Measurements from ENCODE around the gene PPP2R2C. TPM values are rescaled to one million over a fixed set of nuclear protein-coding genes. Genes with fewer than 3 reads are reported as not detected.

PPP2R2C gene
- total RNA-seq, 1 experiment from 2014 or later, result not detected

GRCh38 chr4:6388713-6389112 lies 83.7 kb downstream of the PPP2R2C start:
- no peaks in the 10 kb centered on the region for H3K9me3 Mint-ChIP-seq (ENCODE audit: unreplicated experiment)
- Histone ChIP-seq H3K9me3 (no peaks in the 10 kb centered on the region), H3K36me3 (ENCODE audit: control insufficient read depth, insufficient read depth, low read length) (no peaks in the 10 kb centered on the region), H3K4me1 (no peaks in the 10 kb centered on the region), H3K27me3 (replicated peaks; ENCODE audit: control insufficient read depth, insufficient read depth, low read length) (no peaks in the 10 kb centered on the region; the same call in 1 of the 2 replicates), H3K4me3 (ENCODE audit: low read depth, low read length) (no peak overlapping the region)
- intact Hi-C loops (cut with micrococcal nuclease; ENCODE audit: unreplicated experiment), result no loop called here
- H3K36me3 Mint-ChIP-seq (ENCODE audit: insufficient read depth, unreplicated experiment), result no peaks in the 10 kb centered on the region
- ChIA-PET CTCF (no interaction called here), POLR2A (no interaction called here)
- no peak for TF ChIP-seq CTCF (IDR thresholded peaks at IDR 0.05; ENCODE audit: insufficient read depth in 1 of 2, low read depth in 1 of 2, low read length in 1 of 2, severe bottlenecking in 1 of 2, unreplicated experiment in 1 of 2)
- H3K4me3 Mint-ChIP-seq (ENCODE audit: unreplicated experiment), result no peak overlapping the region
- H3K27ac Mint-ChIP-seq (ENCODE audit: unreplicated experiment), result no peak overlapping the region
- no peaks in the 10 kb centered on the region for H3K4me1 Mint-ChIP-seq (ENCODE audit: low read depth, unreplicated experiment)
- no TSS peak for BruUV-seq (replicated peaks)
- DNase-seq, result no peak
- peaks cover 12% of the 10 kb centered on the region for H3K27me3 Mint-ChIP-seq (ENCODE audit: insufficient read depth, unreplicated experiment)

- DNase-seq, result no peak
- Histone ChIP-seq H3K36me3 (ENCODE audit: control insufficient read depth, insufficient read depth, low read length) (no peaks in the 10 kb centered on the region), H3K9me3 (no peaks in the 10 kb centered on the region), H3K27me3 (replicated peaks; ENCODE audit: control insufficient read depth, insufficient read depth, low read length) (no peaks in the 10 kb centered on the region; the same call in 1 of the 2 replicates), H3K4me3 (ENCODE audit: low read depth, low read length) (no peak overlapping the region), H3K4me1 (no peaks in the 10 kb centered on the region)
- H3K27ac Mint-ChIP-seq (ENCODE audit: unreplicated experiment), result no peak overlapping the region
- no peaks in the 10 kb centered on the region for H3K9me3 Mint-ChIP-seq (ENCODE audit: unreplicated experiment)
- TF ChIP-seq CTCF (IDR thresholded peaks at IDR 0.05; ENCODE audit: insufficient read depth in 1 of 2, low read depth in 1 of 2, low read length in 1 of 2, severe bottlenecking in 1 of 2, unreplicated experiment in 1 of 2), result no peak
- no peak overlapping the region for H3K4me3 Mint-ChIP-seq (ENCODE audit: unreplicated experiment)
- H3K36me3 Mint-ChIP-seq (ENCODE audit: insufficient read depth, unreplicated experiment), result no peaks in the 10 kb centered on the region
- no peaks in the 10 kb centered on the region for H3K4me1 Mint-ChIP-seq (ENCODE audit: low read depth, unreplicated experiment)
- ChIA-PET POLR2A (no interaction called here), CTCF (no interaction called here)
- H3K27me3 Mint-ChIP-seq (ENCODE audit: insufficient read depth, unreplicated experiment), result peaks cover 15% of the 10 kb centered on the region
- no TSS peak for BruUV-seq (replicated peaks)
- intact Hi-C loops (cut with micrococcal nuclease; ENCODE audit: unreplicated experiment), result no loop called here
Measured at GRCh38 chr4:6387946-6388345, 84.5 kb downstream of the PPP2R2C start.

- Histone ChIP-seq H3K27me3 (replicated peaks; ENCODE audit: control insufficient read depth, insufficient read depth, low read length) (no peaks in the 10 kb centered on the region; the same call in 1 of the 2 replicates), H3K36me3 (ENCODE audit: control insufficient read depth, insufficient read depth, low read length) (no peaks in the 10 kb centered on the region), H3K9me3 (no peaks in the 10 kb centered on the region), H3K4me3 (ENCODE audit: low read depth, low read length) (no peak overlapping the region), H3K4me1 (no peaks in the 10 kb centered on the region)
- H3K27me3 Mint-ChIP-seq (ENCODE audit: insufficient read depth, unreplicated experiment), result peaks cover 18% of the 10 kb centered on the region
- BruUV-seq (replicated peaks), result no TSS peak
- CTCF ChIA-PET, result no interaction called here
- TF ChIP-seq CTCF (IDR thresholded peaks at IDR 0.05; ENCODE audit: insufficient read depth in 1 of 2, low read depth in 1 of 2, low read length in 1 of 2, severe bottlenecking in 1 of 2, unreplicated experiment in 1 of 2), result no peak
- H3K4me1 Mint-ChIP-seq (ENCODE audit: low read depth, unreplicated experiment), result no peaks in the 10 kb centered on the region
- no peaks in the 10 kb centered on the region for H3K9me3 Mint-ChIP-seq (ENCODE audit: unreplicated experiment)
- H3K4me3 Mint-ChIP-seq (ENCODE audit: unreplicated experiment), result no peak overlapping the region
- DNase-seq, result no peak
- H3K36me3 Mint-ChIP-seq (ENCODE audit: insufficient read depth, unreplicated experiment), result no peaks in the 10 kb centered on the region
- intact Hi-C loops (cut with micrococcal nuclease; ENCODE audit: unreplicated experiment), result no loop called here
- H3K27ac Mint-ChIP-seq (ENCODE audit: unreplicated experiment), result no peak overlapping the region
- POLR2A ChIA-PET, result no interaction called here
Measured at GRCh38 chr4:6386091-6386490, 86.3 kb downstream of the PPP2R2C start.
